HepG2 (cell line): Measurements from ENCODE around the gene CLRN3.

Experiments used
- BRCA1 ChIP-seq: sonication (generic); formaldehyde crosslinking; IDR thresholded peaks from 2 replicates; pipeline ENCODE4 v1.4.0; 2020; ENCODE audit warnings: missing genetic modification reagents
- CBX2 ChIP-seq, 2 experiments: fragments of 200-600 bp in 1 of 2; sonication (generic); formaldehyde crosslinking in 1 of 2; IDR thresholded peaks; 2 replicates each; pipeline versions ENCODE4 v1.7.0 to v1.8.1; 2018 to 2022; ENCODE audit warnings: low read depth in 2 of 2, low read length in 1 of 2, mild to moderate bottlenecking in 1 of 2, missing genetic modification reagents in 1 of 2
- CENPBD1 ChIP-seq: sonication (generic); formaldehyde crosslinking; IDR thresholded peaks from 2 replicates; pipeline ENCODE4 v1.8.0; 2022; ENCODE audit warnings: missing genetic modification reagents, low read depth, mild to moderate bottlenecking, borderline replicate concordance
- CTCF ChIP-seq: sonication (generic); formaldehyde crosslinking; IDR thresholded peaks from 2 replicates; pipeline ENCODE4 v1.5.0; 2020; ENCODE audit warnings: mild to moderate bottlenecking, missing genetic modification reagents, moderate library complexity
- ELK4 ChIP-seq: sonication (generic); formaldehyde crosslinking; IDR thresholded peaks from 2 replicates; pipeline ENCODE4 v1.9.0; 2021; ENCODE audit warnings: missing genetic modification reagents, borderline replicate concordance
- HDAC2 ChIP-seq: sonication (generic); formaldehyde crosslinking; IDR thresholded peaks from 2 replicates; pipeline ENCODE4 v1.4.0; 2020; ENCODE audit warnings: missing genetic modification reagents
- MAFG ChIP-seq: sonication (generic); formaldehyde crosslinking; IDR thresholded peaks from 2 replicates; pipeline ENCODE4 v1.5.1; 2020; ENCODE audit warnings: mild to moderate bottlenecking, missing genetic modification reagents
- NPAS2 ChIP-seq: sonication (generic); formaldehyde crosslinking; IDR thresholded peaks from 2 replicates; pipeline ENCODE4 v1.8.0; 2022; ENCODE audit warnings: mild to moderate bottlenecking, missing genetic modification reagents, borderline replicate concordance
- PBX3 ChIP-seq: sonication (generic); formaldehyde crosslinking; IDR thresholded peaks from 2 replicates; pipeline ENCODE4 v1.8.1; 2023; ENCODE audit warnings: missing genetic modification reagents, inconsistent platforms, borderline replicate concordance
- POLR2A ChIP-seq, 2 experiments: IDR thresholded peaks; 2 replicates each; pipeline ENCODE4 v1.6.1; 2011; ENCODE audit warnings: low read depth in 2 of 2, low read length in 2 of 2, mild to moderate bottlenecking in 1 of 2, moderate library complexity in 1 of 2; ENCODE audit not compliant: insufficient read depth in 1 of 2
- SMAD1 ChIP-seq: sonication (generic); formaldehyde crosslinking; IDR thresholded peaks from 2 replicates; pipeline ENCODE4 v1.4.0; 2020; ENCODE audit warnings: missing genetic modification reagents, low read depth, mild to moderate bottlenecking, borderline replicate concordance
- TMF1 ChIP-seq: sonication (generic); formaldehyde crosslinking; IDR thresholded peaks from 2 replicates; pipeline ENCODE4 v1.8.1; 2022; ENCODE audit warnings: low read depth, missing genetic modification reagents

GRCh38 chr10:127920306-127921074 lies 27.7 kb upstream of the CLRN3 start:
- TF ChIP-seq ELK4 (CRISPR knock-in tag) (no peak), SMAD1 (no peak), HDAC2 (no peak), PBX3 (CRISPR knock-in tag) (no peak), CBX2 (IDR thresholded peaks at IDR 0.05; ENCODE audit: low read depth, low read length) (no peak), CBX2 (CRISPR knock-in tag; IDR thresholded peaks at IDR 0.05; ENCODE audit: low read depth) (no peak), POLR2A (IDR thresholded peaks at IDR 0.05; ENCODE audit: insufficient read depth in 1 of 2, low read depth in 2 of 2, low read length in 2 of 2) (no peak), NPAS2 (CRISPR knock-in tag) (no peak), CENPBD1 (CRISPR knock-in tag) (no peak), BRCA1 (CRISPR knock-in tag) (no peak), CTCF (CRISPR knock-in tag) (no peak), TMF1 (CRISPR knock-in tag) (no peak), MAFG (CRISPR knock-in tag) (no peak)
